Measurements from ENCODE around the gene CPLX1. TPM values are rescaled to one million over a fixed set of nuclear protein-coding genes. Genes with fewer than 3 reads are reported as not detected.

CPLX1 gene
- total RNA-seq, 1 experiment from 2014 or later: 14.5 TPM

DNA sequence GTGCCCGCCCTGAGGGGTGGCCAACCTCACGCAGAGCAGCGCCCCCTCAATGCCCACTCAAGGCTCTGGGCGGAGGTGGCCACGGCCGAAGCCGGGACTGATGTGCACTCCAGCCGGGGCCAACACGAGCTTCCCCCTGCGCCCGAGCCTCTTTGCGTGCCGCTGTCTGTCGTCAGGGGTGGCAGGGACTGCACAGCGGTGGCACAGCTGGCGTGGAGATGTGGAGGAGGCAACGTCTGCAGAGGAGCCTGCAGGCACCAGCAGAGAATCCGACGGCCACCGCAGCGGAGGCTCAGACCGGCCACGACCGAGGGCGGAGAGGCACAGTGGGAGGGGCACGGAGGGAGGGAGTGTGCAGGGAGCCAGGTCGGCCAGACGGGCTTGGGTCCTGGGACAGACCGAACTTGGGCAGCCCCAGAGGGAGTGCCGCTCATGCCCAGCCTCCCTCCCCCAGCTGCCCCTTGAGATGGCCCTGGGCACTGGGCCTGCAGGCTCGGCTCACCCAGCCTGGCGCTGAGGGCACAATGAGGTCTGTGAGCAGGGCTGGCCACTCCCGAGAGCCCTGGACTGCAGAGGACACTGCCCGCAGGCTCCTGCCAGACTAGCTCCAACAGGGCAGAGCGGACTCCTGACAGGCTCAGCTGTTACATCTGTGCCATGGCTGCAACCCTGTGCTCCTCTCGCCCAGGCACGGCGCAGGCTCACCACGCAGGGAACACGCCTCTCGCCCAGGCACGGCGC, 46.5 kb upstream of the CPLX1 start:
- Histone ChIP-seq H3K4me1 (ENCODE audit: control insufficient read depth in 1 of 2, insufficient read depth in 2 of 2, low read length in 2 of 2) (no peaks in the 10 kb centered on the region), H2AFZ (ENCODE audit: low read depth, low read length, poor library complexity, severe bottlenecking) (no peak overlapping the region), H3K36me3 (ENCODE audit: control insufficient read depth in 1 of 2, insufficient read depth in 2 of 2, low read length in 2 of 2) (peaks cover 2 to 25% of the 10 kb centered on the region in 2 experiments; a peak in 3 of 4 replicates), H4K20me1 (ENCODE audit: insufficient read depth) (no peaks in the 10 kb centered on the region), H3K4me2 (ENCODE audit: low read length) (no peak overlapping the region), H3K27me3 (ENCODE audit: insufficient read depth, low read length) (no peaks in the 10 kb centered on the region), H3K4me3 (replicated peaks in 1 of 2; ENCODE audit: low read depth in 1 of 2, low read length in 2 of 2) (no peak overlapping the region), H3K79me2 (ENCODE audit: insufficient read depth, low read length) (no peaks in the 10 kb centered on the region), H3K9me2 (ENCODE audit: insufficient read depth) (no peaks in the 10 kb centered on the region), H3K27ac (ENCODE audit: low read depth, low read length) (no peak overlapping the region), H3K9me3 (ENCODE audit: control insufficient read depth in 1 of 2, insufficient read depth in 1 of 2, low read depth in 1 of 2, low read length in 2 of 2) (no peaks in the 10 kb centered on the region), H3K9ac (ENCODE audit: low read length) (no peak overlapping the region)
- no peak for DNase-seq (ENCODE audit: low read depth, low spot score)
- POLR2A ChIA-PET: no interaction called here
- CTCF ChIA-PET: no interaction called here
- intact Hi-C loops (cut with micrococcal nuclease): no loop called here
- RAD21 ChIA-PET (ENCODE audit: low non-redundant PET in 1 of 2, low total read pairs in 2 of 2, uncharacterized antibody in 2 of 2, unreplicated experiment in 2 of 2): no interaction called here
- TF ChIP-seq CBX3 (IDR thresholded peaks at IDR 0.05; ENCODE audit: low read depth): no peak
- TF ChIP-seq ZNF274 (IDR thresholded peaks at IDR 0.05; ENCODE audit: low read depth, low read length): no peak
- no peak for TF ChIP-seq FOSL1 (IDR thresholded peaks at IDR 0.05; ENCODE audit: low read depth)
- TF ChIP-seq, protein P1, sequence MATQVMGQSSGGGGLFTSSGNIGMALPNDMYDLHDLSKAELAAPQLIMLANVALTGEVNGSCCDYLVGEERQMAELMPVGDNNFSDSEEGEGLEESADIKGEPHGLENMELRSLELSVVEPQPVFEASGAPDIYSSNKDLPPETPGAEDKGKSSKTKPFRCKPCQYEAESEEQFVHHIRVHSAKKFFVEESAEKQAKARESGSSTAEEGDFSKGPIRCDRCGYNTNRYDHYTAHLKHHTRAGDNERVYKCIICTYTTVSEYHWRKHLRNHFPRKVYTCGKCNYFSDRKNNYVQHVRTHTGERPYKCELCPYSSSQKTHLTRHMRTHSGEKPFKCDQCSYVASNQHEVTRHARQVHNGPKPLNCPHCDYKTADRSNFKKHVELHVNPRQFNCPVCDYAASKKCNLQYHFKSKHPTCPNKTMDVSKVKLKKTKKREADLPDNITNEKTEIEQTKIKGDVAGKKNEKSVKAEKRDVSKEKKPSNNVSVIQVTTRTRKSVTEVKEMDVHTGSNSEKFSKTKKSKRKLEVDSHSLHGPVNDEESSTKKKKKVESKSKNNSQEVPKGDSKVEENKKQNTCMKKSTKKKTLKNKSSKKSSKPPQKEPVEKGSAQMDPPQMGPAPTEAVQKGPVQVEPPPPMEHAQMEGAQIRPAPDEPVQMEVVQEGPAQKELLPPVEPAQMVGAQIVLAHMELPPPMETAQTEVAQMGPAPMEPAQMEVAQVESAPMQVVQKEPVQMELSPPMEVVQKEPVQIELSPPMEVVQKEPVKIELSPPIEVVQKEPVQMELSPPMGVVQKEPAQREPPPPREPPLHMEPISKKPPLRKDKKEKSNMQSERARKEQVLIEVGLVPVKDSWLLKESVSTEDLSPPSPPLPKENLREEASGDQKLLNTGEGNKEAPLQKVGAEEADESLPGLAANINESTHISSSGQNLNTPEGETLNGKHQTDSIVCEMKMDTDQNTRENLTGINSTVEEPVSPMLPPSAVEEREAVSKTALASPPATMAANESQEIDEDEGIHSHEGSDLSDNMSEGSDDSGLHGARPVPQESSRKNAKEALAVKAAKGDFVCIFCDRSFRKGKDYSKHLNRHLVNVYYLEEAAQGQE (IDR thresholded peaks at IDR 0.05; ENCODE audit: low read depth): no peak
- no peak for TF ChIP-seq ZFX (IDR thresholded peaks at IDR 0.05)
- no peak for TF ChIP-seq JUND (IDR thresholded peaks at IDR 0.05)
- no peak for TF ChIP-seq TCF7L2 (IDR thresholded peaks at IDR 0.05; ENCODE audit: borderline replicate concordance, extremely low read depth, insufficient read depth, insufficient read length)
- TF ChIP-seq EZH2phosphoT487 (IDR thresholded peaks at IDR 0.05; ENCODE audit: borderline replicate concordance): no peak
- TF ChIP-seq ELF1 (IDR thresholded peaks at IDR 0.05; ENCODE audit: borderline replicate concordance, low read depth): no peak
- no peak for TF ChIP-seq SP1 (IDR thresholded peaks at IDR 0.05; ENCODE audit: low read depth)
- TF ChIP-seq, protein P2, sequence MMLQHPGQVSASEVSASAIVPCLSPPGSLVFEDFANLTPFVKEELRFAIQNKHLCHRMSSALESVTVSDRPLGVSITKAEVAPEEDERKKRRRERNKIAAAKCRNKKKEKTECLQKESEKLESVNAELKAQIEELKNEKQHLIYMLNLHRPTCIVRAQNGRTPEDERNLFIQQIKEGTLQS (IDR thresholded peaks at IDR 0.05): no peak
- no peak for TF ChIP-seq CTCF (IDR thresholded peaks at IDR 0.05 in 2 of 3, conservative IDR thresholded peaks at IDR 0.05 in 1 of 3; ENCODE audit: borderline replicate concordance in 1 of 3, insufficient read depth in 1 of 3, low read depth in 2 of 3, low read length in 2 of 3)
- TF ChIP-seq EZH2 (IDR thresholded peaks at IDR 0.05): no peak
- no peak for TF ChIP-seq SRF (IDR thresholded peaks at IDR 0.05; ENCODE audit: low read depth)
- TF ChIP-seq POLR2A (IDR thresholded peaks at IDR 0.05; ENCODE audit: borderline replicate concordance, extremely low read depth, insufficient read depth, insufficient read length): no peak
- TF ChIP-seq, protein P3, sequence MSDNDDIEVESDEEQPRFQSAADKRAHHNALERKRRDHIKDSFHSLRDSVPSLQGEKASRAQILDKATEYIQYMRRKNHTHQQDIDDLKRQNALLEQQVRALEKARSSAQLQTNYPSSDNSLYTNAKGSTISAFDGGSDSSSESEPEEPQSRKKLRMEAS (IDR thresholded peaks at IDR 0.05): no peak
- no TSS peak for BruUV-seq (replicated peaks)
- no peak for ATAC-seq
